ENCODE results near the gene MAPKAP1. TPM values are rescaled to one million over a fixed set of nuclear protein-coding genes. Genes with fewer than 3 reads are reported as not detected.
A peak's percentile ranks its signal among the peaks of the same experiment; 100 is the strongest.

Gene MAPKAP1
- polyA plus RNA-seq, 3 donors: 39.9 to 57.5 (median 44.1) TPM

GRCh38 chr9:125634040-125634717 lies 72.8 kb downstream of the MAPKAP1 start:
- H3K4me1 Mint-ChIP-seq: peaks cover 79% of the 10 kb centered on the region
- H3K4me2 ChIP-seq (replicated peaks; ENCODE audit: extremely low read depth, low read length, poor library complexity, severe bottlenecking): no peak overlapping the region
- peak overlapping the region in 1 of 2 donors; percentile 98 for H3K27ac ChIP-seq (ENCODE audit: low read depth in 1 of 2, low read length in 2 of 2)
- H3K9me3 ChIP-seq (replicated peaks in 1 of 2; ENCODE audit: control insufficient read depth in 1 of 2, insufficient read depth in 1 of 2, low read length in 2 of 2): no peaks in the 10 kb centered on the region
- H4K20me1 ChIP-seq (ENCODE audit: insufficient read depth, low read length): peaks cover 10% of the 10 kb centered on the region
- peaks cover 61% of the 10 kb centered on the region for H3K79me2 ChIP-seq (ENCODE audit: insufficient read depth, low read length)
- H3K4me3 ChIP-seq (replicated peaks in 1 of 3; ENCODE audit: low read depth in 2 of 3, low read length in 3 of 3): no peak overlapping the region
- H2AFZ ChIP-seq (ENCODE audit: insufficient read depth, low read depth, low read length, poor library complexity, severe bottlenecking): no peak overlapping the region
- no peaks in the 10 kb centered on the region for H3K9me3 Mint-ChIP-seq
- peaks cover 6 to 16% of the 10 kb centered on the region in 2 donors for H3K36me3 Mint-ChIP-seq
- no CpG with 5 or more reads among the region's 5 CpGs for WGBS (ENCODE audit: insufficient coverage)
- no peaks in the 10 kb centered on the region for H3K27me3 ChIP-seq (ENCODE audit: control insufficient read depth in 2 of 2, insufficient read depth in 2 of 2, low read length in 2 of 2)
- no peak overlapping the region for H3K9ac ChIP-seq (ENCODE audit: insufficient read depth, low read length, poor library complexity, severe bottlenecking)
- DNase-seq: peak; percentile 24 to 56 (median 56)
- H3K27ac Mint-ChIP-seq: peak overlapping the region in 6 of 7 donors; percentile 19 to 66 (median 56)
- no peaks in the 10 kb centered on the region for H3K27me3 Mint-ChIP-seq (ENCODE audit: low read depth in 3 of 3)
- H3K4me3 Mint-ChIP-seq: no peak overlapping the region
- H3K4me1 ChIP-seq (ENCODE audit: control insufficient read depth in 1 of 2, insufficient read depth in 2 of 2, low read length in 2 of 2): peaks cover 61 to 70% of the 10 kb centered on the region in 2 donors
- intact Hi-C loops (cut with micrococcal nuclease): loop anchor here in 1 of 2 donors (5.0 kb wide), 1 partner anchor 73 kb away; the partner anchor contains the start of gene MAPKAP1
- TF ChIP-seq, protein P1, sequence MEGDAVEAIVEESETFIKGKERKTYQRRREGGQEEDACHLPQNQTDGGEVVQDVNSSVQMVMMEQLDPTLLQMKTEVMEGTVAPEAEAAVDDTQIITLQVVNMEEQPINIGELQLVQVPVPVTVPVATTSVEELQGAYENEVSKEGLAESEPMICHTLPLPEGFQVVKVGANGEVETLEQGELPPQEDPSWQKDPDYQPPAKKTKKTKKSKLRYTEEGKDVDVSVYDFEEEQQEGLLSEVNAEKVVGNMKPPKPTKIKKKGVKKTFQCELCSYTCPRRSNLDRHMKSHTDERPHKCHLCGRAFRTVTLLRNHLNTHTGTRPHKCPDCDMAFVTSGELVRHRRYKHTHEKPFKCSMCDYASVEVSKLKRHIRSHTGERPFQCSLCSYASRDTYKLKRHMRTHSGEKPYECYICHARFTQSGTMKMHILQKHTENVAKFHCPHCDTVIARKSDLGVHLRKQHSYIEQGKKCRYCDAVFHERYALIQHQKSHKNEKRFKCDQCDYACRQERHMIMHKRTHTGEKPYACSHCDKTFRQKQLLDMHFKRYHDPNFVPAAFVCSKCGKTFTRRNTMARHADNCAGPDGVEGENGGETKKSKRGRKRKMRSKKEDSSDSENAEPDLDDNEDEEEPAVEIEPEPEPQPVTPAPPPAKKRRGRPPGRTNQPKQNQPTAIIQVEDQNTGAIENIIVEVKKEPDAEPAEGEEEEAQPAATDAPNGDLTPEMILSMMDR (IDR thresholded peaks at IDR 0.05): no peak
- no peaks in the 10 kb centered on the region for H3K36me3 ChIP-seq (replicated peaks in 1 of 2; ENCODE audit: control insufficient read depth in 1 of 2, insufficient read depth in 2 of 2, low read length in 2 of 2)

DNA sequence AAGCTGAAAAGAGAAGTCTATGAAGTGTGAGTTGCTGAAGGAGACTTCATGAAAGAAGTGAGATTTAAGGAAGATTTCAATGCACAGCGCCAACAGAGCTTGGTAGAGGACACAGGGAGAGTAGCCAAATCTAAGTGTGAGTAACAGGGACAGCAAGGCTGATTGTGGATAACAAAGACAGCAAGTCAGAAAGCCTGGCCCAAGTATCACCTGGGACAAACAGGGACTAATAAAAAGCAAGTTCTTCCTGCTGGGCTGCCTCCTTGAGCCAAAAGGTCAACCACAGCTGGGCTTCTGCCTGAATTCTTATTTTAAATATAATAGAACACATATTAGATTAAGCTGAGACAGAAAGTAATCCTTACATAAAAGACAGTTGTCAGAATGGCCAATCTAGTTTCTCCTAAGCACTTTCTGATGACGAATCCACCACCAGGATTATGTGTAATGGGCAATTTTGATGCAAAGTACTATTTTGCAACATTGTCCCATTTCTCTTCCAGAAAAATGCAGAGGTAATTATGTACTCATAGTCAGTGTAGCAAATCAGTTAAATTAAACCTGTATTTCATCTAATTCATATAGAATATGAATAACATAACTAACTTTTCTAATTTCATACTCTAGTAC lies 73.8 kb downstream of the MAPKAP1 start:
- Histone ChIP-seq H3K36me3 (replicated peaks in 1 of 2; ENCODE audit: control insufficient read depth in 1 of 2, insufficient read depth in 2 of 2, low read length in 2 of 2) (no peaks in the 10 kb centered on the region), H3K79me2 (ENCODE audit: insufficient read depth, low read length) (peaks cover 58% of the 10 kb centered on the region), H4K20me1 (ENCODE audit: insufficient read depth, low read length) (peaks cover 10% of the 10 kb centered on the region), H3K9me3 (replicated peaks in 1 of 2; ENCODE audit: control insufficient read depth in 1 of 2, insufficient read depth in 1 of 2, low read length in 2 of 2) (no peaks in the 10 kb centered on the region), H3K4me2 (replicated peaks; ENCODE audit: extremely low read depth, low read length, poor library complexity, severe bottlenecking) (peak overlapping the region; percentile 55), H3K27me3 (ENCODE audit: control insufficient read depth in 2 of 2, insufficient read depth in 2 of 2, low read length in 2 of 2) (no peaks in the 10 kb centered on the region), H3K27ac (ENCODE audit: low read depth in 1 of 2, low read length in 2 of 2) (peak overlapping the region; percentile 81 to 98), H3K9ac (ENCODE audit: insufficient read depth, low read length, poor library complexity, severe bottlenecking) (peak overlapping the region; percentile 67), H2AFZ (ENCODE audit: insufficient read depth, low read depth, low read length, poor library complexity, severe bottlenecking) (no peak overlapping the region), H3K4me1 (ENCODE audit: control insufficient read depth in 1 of 2, insufficient read depth in 2 of 2, low read length in 2 of 2) (peaks cover 65 to 79% of the 10 kb centered on the region in 2 donors), H3K4me3 (replicated peaks in 1 of 3; ENCODE audit: low read depth in 2 of 3, low read length in 3 of 3) (peak overlapping the region in 1 of 3 experiments; percentile 44)
- TF ChIP-seq, protein P1 (IDR thresholded peaks at IDR 0.05): no peak
- peaks cover 88% of the 10 kb centered on the region for H3K4me1 Mint-ChIP-seq
- H3K36me3 Mint-ChIP-seq: peaks cover 6 to 16% of the 10 kb centered on the region in 2 donors
- peak; percentile 56 to 80 (median 77) for DNase-seq
- H3K27me3 Mint-ChIP-seq (ENCODE audit: low read depth in 3 of 3): peaks cover 0 to 2% (median 0%) of the 10 kb centered on the region in 3 donors
- H3K4me3 Mint-ChIP-seq: peak overlapping the region in 1 of 2 donors; percentile 27
- peak overlapping the region; percentile 93 to 99 (median 98) for H3K27ac Mint-ChIP-seq
- intact Hi-C loops (cut with micrococcal nuclease): loop anchor here (2.0 to 5.0 kb wide), 4 partner anchors 14 to 114 kb away; partner anchors contain the start of genes MAPKAP1 (in 1 of the 2) and PBX3 (in 1 of the 2)
- 0% methylated on average over 1 of the region's 2 CpGs for WGBS (ENCODE audit: insufficient coverage)
- no peaks in the 10 kb centered on the region for H3K9me3 Mint-ChIP-seq
